ENCODE results near the gene ZNF682. TPM values are rescaled to one million over a fixed set of nuclear protein-coding genes. Genes with fewer than 3 reads are reported as not detected.
A peak's percentile ranks its signal among the peaks of the same experiment; 100 is the strongest.
"Not testable (repeated sequence)": the region's sequence is repeated elsewhere in the genome, so short reads cannot be mapped to it uniquely, and the experiment has no call there.

ZNF682 gene
- not detected in 2 replicates for total RNA-seq (2021)
- Bru-seq, nascent RNA, result percentile 22 among the genes with signal in this experiment
- BruChase-seq, experiment 1, labeled RNA remaining after a 2-hour chase, result percentile 24 among the genes with signal in this experiment
- BruChase-seq, experiment 2, labeled RNA remaining after a 6-hour chase, result percentile 26 among the genes with signal in this experiment
- long read RNA-seq, result 0 reads

DNA sequence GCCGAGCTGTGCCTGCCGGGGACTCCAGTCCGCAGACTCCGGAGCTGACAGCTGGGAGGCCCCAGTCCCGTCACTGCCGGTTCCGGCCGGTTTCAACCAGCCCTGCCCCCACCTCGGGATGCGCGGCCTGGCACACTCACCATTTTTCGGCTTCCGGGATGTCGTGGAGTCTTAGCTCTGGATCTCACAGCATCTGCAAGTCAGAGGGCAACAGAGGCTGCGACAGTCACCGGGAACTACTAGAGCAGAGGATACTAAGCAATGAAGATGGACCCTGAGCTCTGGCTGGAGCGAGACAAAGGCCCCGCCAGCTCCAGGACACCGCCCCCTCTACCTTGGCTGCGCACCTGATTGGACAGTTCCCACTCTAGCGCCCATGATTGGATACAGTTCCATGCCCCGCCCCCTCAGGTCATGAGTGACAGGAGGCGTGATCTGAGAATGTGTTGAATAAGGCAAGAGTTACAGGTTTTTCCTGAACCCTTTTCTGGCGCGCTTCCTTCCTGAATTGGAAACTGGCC is at the start of gene ZNF682:
Gene ZNF682 (minus strand): TSS at position 303 of the 521 bp plus-strand sequence. CDS start 160 bp downstream, at position 143.
- H3K4me3 ChIP-seq (ENCODE audit: low read depth, low read length, poor library complexity, severe bottlenecking), result no peak within 1 kb of the TSS
- peaks cover 15% of the 10 kb centered on the region for H3K9me3 ChIP-seq (ENCODE audit: low read depth, low read length, poor library complexity, severe bottlenecking)
- H3K27ac ChIP-seq (ENCODE audit: low read depth, low read length, poor library complexity, severe bottlenecking), result no peak within 1 kb of the TSS
- no peaks in the 10 kb centered on the region for H3K36me3 ChIP-seq (ENCODE audit: insufficient read depth, low read length, poor library complexity, severe bottlenecking)
- DNase-seq (ENCODE audit: low spot score), result peak; percentile 7
- POLR2A ChIA-PET (ENCODE audit: low non-redundant PET), result no interaction called here
- H3K4me1 ChIP-seq (ENCODE audit: insufficient read depth, low read length, poor library complexity, severe bottlenecking), result no peaks in the 10 kb centered on the region
- TF ChIP-seq EZH2 (IDR thresholded peaks at IDR 0.05; ENCODE audit: borderline replicate concordance, low read depth, low read length, poor library complexity, severe bottlenecking), result no peak
- TF ChIP-seq, protein P1, sequence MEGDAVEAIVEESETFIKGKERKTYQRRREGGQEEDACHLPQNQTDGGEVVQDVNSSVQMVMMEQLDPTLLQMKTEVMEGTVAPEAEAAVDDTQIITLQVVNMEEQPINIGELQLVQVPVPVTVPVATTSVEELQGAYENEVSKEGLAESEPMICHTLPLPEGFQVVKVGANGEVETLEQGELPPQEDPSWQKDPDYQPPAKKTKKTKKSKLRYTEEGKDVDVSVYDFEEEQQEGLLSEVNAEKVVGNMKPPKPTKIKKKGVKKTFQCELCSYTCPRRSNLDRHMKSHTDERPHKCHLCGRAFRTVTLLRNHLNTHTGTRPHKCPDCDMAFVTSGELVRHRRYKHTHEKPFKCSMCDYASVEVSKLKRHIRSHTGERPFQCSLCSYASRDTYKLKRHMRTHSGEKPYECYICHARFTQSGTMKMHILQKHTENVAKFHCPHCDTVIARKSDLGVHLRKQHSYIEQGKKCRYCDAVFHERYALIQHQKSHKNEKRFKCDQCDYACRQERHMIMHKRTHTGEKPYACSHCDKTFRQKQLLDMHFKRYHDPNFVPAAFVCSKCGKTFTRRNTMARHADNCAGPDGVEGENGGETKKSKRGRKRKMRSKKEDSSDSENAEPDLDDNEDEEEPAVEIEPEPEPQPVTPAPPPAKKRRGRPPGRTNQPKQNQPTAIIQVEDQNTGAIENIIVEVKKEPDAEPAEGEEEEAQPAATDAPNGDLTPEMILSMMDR (conservative IDR thresholded peaks at IDR 0.05; ENCODE audit: low read depth, low read length), result no peak
- intact Hi-C loops (cut with micrococcal nuclease; ENCODE audit: unreplicated experiment), result no loop called here
- no TSS peak for BruUV-seq (replicated peaks)
- H3K27me3 ChIP-seq (replicated peaks; ENCODE audit: insufficient read depth, low read depth, low read length, poor library complexity), result no peaks in the 10 kb centered on the region
- CTCF ChIA-PET, result no interaction called here

DNA sequence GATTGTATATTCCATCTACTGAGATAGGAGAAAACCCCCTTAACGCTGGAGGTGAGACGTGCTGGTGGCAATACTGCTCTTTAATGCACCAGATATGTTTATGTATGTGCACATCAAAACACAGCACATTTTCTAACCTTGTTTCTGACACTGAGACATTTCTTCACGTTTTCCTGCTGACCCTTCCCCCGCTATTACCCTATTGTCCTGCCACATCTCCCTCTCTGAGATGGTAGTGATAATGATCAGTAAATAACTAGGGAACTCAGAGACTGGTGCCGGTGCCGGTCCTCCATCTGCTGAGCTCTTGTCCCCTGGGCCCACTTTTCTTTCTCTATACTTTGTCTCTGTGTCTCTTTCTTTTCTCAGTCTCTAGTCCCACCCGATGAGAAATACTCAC is 43.6 kb upstream of the ZNF682 start:
- not testable (repeated sequence) for H3K36me3 ChIP-seq (ENCODE audit: insufficient read depth, low read length, poor library complexity, severe bottlenecking); DNase-seq (ENCODE audit: low spot score)

DNA sequence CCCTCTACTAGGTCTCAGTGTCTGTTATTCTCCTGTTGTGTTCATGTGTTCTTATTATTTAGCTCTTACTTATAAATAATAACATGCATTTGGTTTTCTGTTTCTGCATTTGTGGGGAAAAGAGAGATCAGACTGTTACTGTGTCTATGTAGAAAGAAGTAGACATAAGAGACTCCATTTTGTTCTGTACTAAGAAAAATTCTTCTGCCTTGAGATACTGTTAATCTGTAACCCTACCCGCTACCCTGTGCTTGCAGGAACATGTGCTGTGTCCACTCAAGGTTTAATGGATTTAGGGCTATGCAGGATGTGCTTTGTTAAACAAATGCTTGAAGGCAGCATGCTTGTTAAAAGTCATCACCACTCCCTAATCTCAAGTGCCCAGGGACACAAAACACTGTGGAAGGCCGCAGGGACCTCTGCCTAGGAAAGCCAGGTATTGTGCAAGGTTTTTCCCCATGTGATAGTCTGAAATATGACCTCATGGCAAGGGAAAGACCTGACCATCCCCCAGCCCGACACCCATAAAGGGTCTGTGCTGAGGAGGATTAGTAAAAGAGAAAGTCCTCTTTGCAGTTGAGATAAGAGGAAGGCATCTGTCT is 43.0 kb upstream of the ZNF682 start:
- H3K4me3 ChIP-seq (ENCODE audit: low read depth, low read length, poor library complexity, severe bottlenecking); POLR2A ChIA-PET (ENCODE audit: low non-redundant PET); H3K36me3 ChIP-seq (ENCODE audit: insufficient read depth, low read length, poor library complexity, severe bottlenecking); intact Hi-C loops (cut with micrococcal nuclease; ENCODE audit: unreplicated experiment); H3K4me1 ChIP-seq (ENCODE audit: insufficient read depth, low read length, poor library complexity, severe bottlenecking); CTCF ChIA-PET; DNase-seq (ENCODE audit: low spot score); H3K27me3 ChIP-seq (replicated peaks; ENCODE audit: insufficient read depth, low read depth, low read length, poor library complexity); BruUV-seq (replicated peaks); H3K27ac ChIP-seq (ENCODE audit: low read depth, low read length, poor library complexity, severe bottlenecking): not testable (repeated sequence)
- peaks cover 18% of the 10 kb centered on the region for H3K9me3 ChIP-seq (ENCODE audit: low read depth, low read length, poor library complexity, severe bottlenecking)

More for the DNA sequence above, 43.6 kb upstream of the ZNF682 start:
- POLR2A ChIA-PET (ENCODE audit: low non-redundant PET); H3K4me3 ChIP-seq (ENCODE audit: low read depth, low read length, poor library complexity, severe bottlenecking); H3K27me3 ChIP-seq (replicated peaks; ENCODE audit: insufficient read depth, low read depth, low read length, poor library complexity); H3K27ac ChIP-seq (ENCODE audit: low read depth, low read length, poor library complexity, severe bottlenecking); intact Hi-C loops (cut with micrococcal nuclease; ENCODE audit: unreplicated experiment); BruUV-seq (replicated peaks); CTCF ChIA-PET; H3K4me1 ChIP-seq (ENCODE audit: insufficient read depth, low read length, poor library complexity, severe bottlenecking): not testable (repeated sequence)
- peaks cover 18% of the 10 kb centered on the region for H3K9me3 ChIP-seq (ENCODE audit: low read depth, low read length, poor library complexity, severe bottlenecking)

DNA sequence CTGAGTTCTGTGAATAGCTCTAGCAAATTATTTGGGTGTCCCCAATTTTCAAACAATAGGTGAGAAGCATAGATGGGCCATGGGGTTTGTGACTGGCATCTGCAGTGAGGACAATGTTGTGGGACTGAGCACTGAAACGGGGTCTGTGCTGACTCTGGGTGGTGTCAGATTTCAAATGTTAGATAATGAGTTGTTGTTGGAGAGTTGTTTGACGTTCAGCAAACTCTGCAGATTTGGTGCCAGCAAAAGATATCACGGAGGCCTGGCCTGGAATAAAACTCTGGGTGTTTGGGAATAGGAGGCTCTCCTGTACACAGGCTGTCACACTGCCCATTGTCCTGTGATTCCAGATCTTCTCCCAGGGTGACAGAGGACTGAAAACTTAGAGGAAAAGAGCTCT is 41.4 kb upstream of the ZNF682 start:
- intact Hi-C loops (cut with micrococcal nuclease; ENCODE audit: unreplicated experiment), result no loop called here

More for the DNA sequence above, 41.4 kb upstream of the ZNF682 start:
- no peaks in the 10 kb centered on the region for H3K4me1 ChIP-seq (ENCODE audit: insufficient read depth, low read length, poor library complexity, severe bottlenecking)
- ChIA-PET CTCF (no interaction called here), POLR2A (ENCODE audit: low non-redundant PET) (no interaction called here)
- no peaks in the 10 kb centered on the region for H3K36me3 ChIP-seq (ENCODE audit: insufficient read depth, low read length, poor library complexity, severe bottlenecking)
- no peak overlapping the region for H3K4me3 ChIP-seq (ENCODE audit: low read depth, low read length, poor library complexity, severe bottlenecking)
- no peak overlapping the region for H3K27ac ChIP-seq (ENCODE audit: low read depth, low read length, poor library complexity, severe bottlenecking)
- no TSS peak for BruUV-seq (replicated peaks)
- H3K27me3 ChIP-seq (replicated peaks; ENCODE audit: insufficient read depth, low read depth, low read length, poor library complexity), result no peaks in the 10 kb centered on the region
- H3K9me3 ChIP-seq (ENCODE audit: low read depth, low read length, poor library complexity, severe bottlenecking), result peaks cover 13% of the 10 kb centered on the region
- no peak for DNase-seq (ENCODE audit: low spot score)
- no peak for TF ChIP-seq EZH2 (IDR thresholded peaks at IDR 0.05; ENCODE audit: borderline replicate concordance, low read depth, low read length, poor library complexity, severe bottlenecking)
- TF ChIP-seq, protein P1 (conservative IDR thresholded peaks at IDR 0.05; ENCODE audit: low read depth, low read length), result no peak

Measured in A673 (cell line).